ENCODE data around the gene USH2A. TPM values are rescaled to one million over a fixed set of nuclear protein-coding genes. Genes with fewer than 3 reads are reported as not detected.

Gene USH2A
- total RNA-seq, 2 experiments from 2014 or later, result not detected

DNA sequence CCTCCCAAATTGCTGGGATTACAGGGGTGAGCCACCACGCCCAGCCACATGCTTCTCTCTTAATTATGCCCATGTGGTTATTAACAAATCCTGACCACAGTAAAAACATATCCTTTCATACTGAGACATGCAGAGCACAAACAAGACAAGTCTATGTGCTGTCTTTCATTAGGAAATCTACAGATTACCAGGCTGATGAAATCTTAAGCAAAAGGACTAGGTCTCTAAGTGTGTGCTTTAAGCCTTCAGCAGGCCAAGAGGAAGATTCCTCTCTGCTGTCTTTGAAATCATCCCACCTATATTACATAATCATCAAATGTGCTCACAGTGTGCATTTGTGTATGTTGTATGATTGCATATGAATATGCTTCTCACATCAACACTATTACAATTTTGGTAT, 436.8 kb downstream of the USH2A start:
- Histone ChIP-seq H3K4me1 (ENCODE audit: insufficient read depth, low read length) (no peaks in the 10 kb centered on the region), H3K36me3 (ENCODE audit: insufficient read depth, low read length) (no peaks in the 10 kb centered on the region), H3K27me3 (ENCODE audit: control insufficient read depth in 1 of 2, insufficient read depth in 2 of 2, low read length in 2 of 2) (no peaks in the 10 kb centered on the region), H3K27ac (ENCODE audit: low read depth in 1 of 2, low read length in 2 of 2) (no peak overlapping the region), H3K4me3 (ENCODE audit: low read length) (no peak overlapping the region), H3K9me3 (ENCODE audit: control insufficient read depth in 1 of 2, insufficient read depth in 1 of 2, low read length in 2 of 2) (peaks cover 4 to 7% of the 10 kb centered on the region in 2 experiments)
- TF ChIP-seq, protein P1, sequence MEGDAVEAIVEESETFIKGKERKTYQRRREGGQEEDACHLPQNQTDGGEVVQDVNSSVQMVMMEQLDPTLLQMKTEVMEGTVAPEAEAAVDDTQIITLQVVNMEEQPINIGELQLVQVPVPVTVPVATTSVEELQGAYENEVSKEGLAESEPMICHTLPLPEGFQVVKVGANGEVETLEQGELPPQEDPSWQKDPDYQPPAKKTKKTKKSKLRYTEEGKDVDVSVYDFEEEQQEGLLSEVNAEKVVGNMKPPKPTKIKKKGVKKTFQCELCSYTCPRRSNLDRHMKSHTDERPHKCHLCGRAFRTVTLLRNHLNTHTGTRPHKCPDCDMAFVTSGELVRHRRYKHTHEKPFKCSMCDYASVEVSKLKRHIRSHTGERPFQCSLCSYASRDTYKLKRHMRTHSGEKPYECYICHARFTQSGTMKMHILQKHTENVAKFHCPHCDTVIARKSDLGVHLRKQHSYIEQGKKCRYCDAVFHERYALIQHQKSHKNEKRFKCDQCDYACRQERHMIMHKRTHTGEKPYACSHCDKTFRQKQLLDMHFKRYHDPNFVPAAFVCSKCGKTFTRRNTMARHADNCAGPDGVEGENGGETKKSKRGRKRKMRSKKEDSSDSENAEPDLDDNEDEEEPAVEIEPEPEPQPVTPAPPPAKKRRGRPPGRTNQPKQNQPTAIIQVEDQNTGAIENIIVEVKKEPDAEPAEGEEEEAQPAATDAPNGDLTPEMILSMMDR (IDR thresholded peaks at IDR 0.05), result no peak
- ChIA-PET POLR2A (no interaction called here), CTCF (no interaction called here)
- ATAC-seq (ENCODE audit: poor library complexity), result no peak
- no peak for DNase-seq
- intact Hi-C loops (cut with DNase I, micrococcal nuclease), result no loop called here
- Mint-ChIP-seq H3K4me3 (no peak overlapping the region), H3K27ac (no peak overlapping the region), H3K27me3 (no peaks in the 10 kb centered on the region), H3K36me3 (ENCODE audit: low read depth) (no peaks in the 10 kb centered on the region), H3K4me1 (ENCODE audit: low read depth) (no peaks in the 10 kb centered on the region), H3K9me3 (peaks cover 2% of the 10 kb centered on the region)

GRCh38 chr1:215983680-215984079, 439.6 kb downstream of the USH2A start:
- Histone ChIP-seq H3K27ac (ENCODE audit: low read depth in 1 of 2, low read length in 2 of 2) (no peak overlapping the region), H3K4me1 (ENCODE audit: insufficient read depth, low read length) (no peaks in the 10 kb centered on the region), H3K9me3 (ENCODE audit: control insufficient read depth in 1 of 2, insufficient read depth in 1 of 2, low read length in 2 of 2) (peaks cover 4 to 7% of the 10 kb centered on the region in 2 experiments), H3K27me3 (ENCODE audit: control insufficient read depth in 1 of 2, insufficient read depth in 2 of 2, low read length in 2 of 2) (no peaks in the 10 kb centered on the region), H3K36me3 (ENCODE audit: insufficient read depth, low read length) (no peaks in the 10 kb centered on the region), H3K4me3 (ENCODE audit: low read length) (no peak overlapping the region)
- TF ChIP-seq, protein P1 (IDR thresholded peaks at IDR 0.05), result no peak
- H3K4me3 Mint-ChIP-seq, result no peak overlapping the region
- DNase-seq, result no peak
- H3K9me3 Mint-ChIP-seq, result peaks cover 3% of the 10 kb centered on the region
- no peaks in the 10 kb centered on the region for H3K27me3 Mint-ChIP-seq
- no peak for ATAC-seq (ENCODE audit: poor library complexity)
- no peak overlapping the region for H3K27ac Mint-ChIP-seq
- intact Hi-C loops (cut with DNase I, micrococcal nuclease), result no loop called here
- H3K4me1 Mint-ChIP-seq (ENCODE audit: low read depth), result no peaks in the 10 kb centered on the region
- H3K36me3 Mint-ChIP-seq (ENCODE audit: low read depth), result no peaks in the 10 kb centered on the region
- ChIA-PET POLR2A (no interaction called here), CTCF (no interaction called here)

DNA sequence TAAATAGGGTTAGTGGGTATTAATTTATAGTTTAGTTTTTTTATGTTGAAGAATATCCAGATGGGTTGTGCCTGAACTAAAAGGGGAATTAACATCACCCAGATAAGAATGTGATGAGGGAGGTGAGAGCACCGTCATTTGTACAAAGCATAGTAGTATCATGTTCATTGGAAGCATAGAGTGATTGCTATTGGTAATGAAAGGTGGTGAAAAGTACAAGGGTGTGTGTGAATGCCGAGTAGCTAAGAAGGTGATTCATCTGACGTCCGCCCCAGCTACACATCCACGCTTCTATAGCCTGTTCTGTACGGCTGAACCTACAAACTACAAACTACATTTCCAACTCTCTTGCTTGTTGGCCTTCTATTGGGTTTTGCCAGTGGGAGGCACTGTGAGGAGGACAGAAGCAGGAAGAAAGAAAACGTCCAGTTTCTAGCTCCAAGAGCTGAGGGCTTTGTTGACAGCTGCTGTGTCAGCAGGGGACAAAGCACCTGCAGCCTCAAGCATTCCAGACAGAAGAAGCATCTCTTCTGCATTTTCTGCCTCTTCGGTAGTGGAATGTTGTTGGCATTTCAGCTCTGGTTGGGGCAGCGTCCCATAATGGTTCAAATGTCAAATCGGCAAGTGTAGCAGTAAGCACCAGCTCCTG, 451.3 kb downstream of the USH2A start:
- ChIA-PET CTCF (no interaction called here), POLR2A (no interaction called here)
- Histone ChIP-seq H3K9me3 (ENCODE audit: control insufficient read depth in 1 of 2, insufficient read depth in 1 of 2, low read length in 2 of 2) (no peaks in the 10 kb centered on the region), H3K4me1 (ENCODE audit: insufficient read depth, low read length) (no peaks in the 10 kb centered on the region), H3K36me3 (ENCODE audit: insufficient read depth, low read length) (no peaks in the 10 kb centered on the region), H3K27me3 (ENCODE audit: control insufficient read depth in 1 of 2, insufficient read depth in 2 of 2, low read length in 2 of 2) (no peaks in the 10 kb centered on the region), H3K27ac (ENCODE audit: low read depth in 1 of 2, low read length in 2 of 2) (no peak overlapping the region), H3K4me3 (ENCODE audit: low read length) (no peak overlapping the region)
- TF ChIP-seq, protein P1 (IDR thresholded peaks at IDR 0.05), result no peak
- intact Hi-C loops (cut with DNase I, micrococcal nuclease), result no loop called here
- ATAC-seq (ENCODE audit: poor library complexity) (no peak), DNase-seq (no peak)
- Mint-ChIP-seq H3K27me3 (no peaks in the 10 kb centered on the region), H3K27ac (no peak overlapping the region), H3K4me3 (no peak overlapping the region), H3K36me3 (ENCODE audit: low read depth) (no peaks in the 10 kb centered on the region), H3K9me3 (peaks cover 4% of the 10 kb centered on the region), H3K4me1 (ENCODE audit: low read depth) (no peaks in the 10 kb centered on the region)
